AG04450 (cell line): ENCODE data around the gene SLC41A1. TPM values are rescaled to one million over a fixed set of nuclear protein-coding genes. Genes with fewer than 3 reads are reported as not detected.

ENCODE experiments used
- CTCF ChIA-PET: fragments of 300-600, 350-600 bp; formaldehyde crosslinking; extraction: SDS; loops from one replicate; lab custom pipeline; 2022; ENCODE audit warnings: antibody characterized with exemption, inconsistent platforms; lab: Charles Lee
- POLR2A ChIA-PET: fragments of 350-600 bp; formaldehyde crosslinking; extraction: SDS; loops from one replicate; lab custom pipeline; 2021; ENCODE audit warnings: antibody characterized with exemption, inconsistent platforms; lab: Yijun Ruan, JAX
- DNase-seq: peaks from one replicate; pipeline ENCODE4 v3.0.0-alpha.2; 2011; ENCODE audit warnings: low read depth, low spot score
- H3K27ac ChIP-seq: one replicate; pipeline ENCODE4 v1.5.1; 2012; ENCODE audit warnings: low read depth, low read length, control low read depth
- H3K27me3 ChIP-seq: one replicate; pipeline ENCODE4 v1.6.0; 2012; ENCODE audit warnings: low read length; ENCODE audit not compliant: control insufficient read depth, insufficient read depth
- H3K4me3 ChIP-seq: 2 replicates; pipeline ENCODE4 v1.5.1; 2011; ENCODE audit warnings: mild to moderate bottlenecking, low read depth, low read length, control low read depth
- H3K9me3 ChIP-seq: 2 replicates; pipeline ENCODE4 v1.5.1; 2012; ENCODE audit warnings: low read length; ENCODE audit not compliant: control insufficient read depth, insufficient read depth
- CTCF ChIP-seq: IDR thresholded peaks from 2 replicates; pipeline ENCODE4 v1.5.1; 2011; ENCODE audit warnings: low read depth, low read length, control low read depth, inconsistent platforms
- polyA plus RNA-seq: library from polyadenylated mRNA; depleted of rRNA; stranded (reverse); fragments of >200 nt; gene quantifications from 2 replicates; pipeline ENCODE4 v1.2.3, GENCODE V29; 2011

Gene SLC41A1
- polyA plus RNA-seq, 1 experiment = 29.0 TPM

GRCh38 chr1:205746757-205747412 lies 66.1 kb downstream of the SLC41A1 start:
- no peak overlapping the region for H3K27ac ChIP-seq
- POLR2A ChIA-PET = interaction anchor here (0.7 to 1.1 kb wide), 2 partner anchors 10 to 125 kb away, joined by 3 read pairs; no protein-coding TSS in a partner anchor
- TF ChIP-seq CTCF = no peak

GRCh38 chr1:205744403-205744802 lies 68.6 kb downstream of the SLC41A1 start:
- POLR2A ChIA-PET = no interaction called here
- CTCF ChIA-PET = interaction anchor here (0.6 to 2.7 kb wide), 4 partner anchors 34 to 254 kb away, joined by 3 to 25 read pairs (median 5); no protein-coding TSS in a partner anchor

More at GRCh38 chr1:205746757-205747412, 66.1 kb downstream of the SLC41A1 start:
- peak overlapping the region; percentile 23 for H3K4me3 ChIP-seq
- H3K27me3 ChIP-seq = no peaks in the 10 kb centered on the region
- DNase-seq = no peak
- CTCF ChIA-PET = interaction anchor here (0.7 to 2.7 kb wide), 7 partner anchors 36 to 253 kb away, joined by 3 to 25 read pairs (median 4); no protein-coding TSS in a partner anchor
- H3K9me3 ChIP-seq = no peaks in the 10 kb centered on the region

GRCh38 chr1:205743977-205744376 lies 69.0 kb downstream of the SLC41A1 start:
- TF ChIP-seq CTCF = no peak
- H3K9me3 ChIP-seq = no peaks in the 10 kb centered on the region
- H3K4me3 ChIP-seq = no peak overlapping the region
- DNase-seq = no peak
- no peaks in the 10 kb centered on the region for H3K27me3 ChIP-seq
- ChIA-PET POLR2A (no interaction called here), CTCF (interaction anchor here (0.6 to 1.9 kb wide), 3 partner anchors 32 to 255 kb away, joined by 3 to 7 read pairs (median 4); no protein-coding TSS in a partner anchor)
- no peak overlapping the region for H3K27ac ChIP-seq

More at GRCh38 chr1:205744403-205744802, 68.6 kb downstream of the SLC41A1 start:
- no peak for TF ChIP-seq CTCF
- DNase-seq = no peak
- Histone ChIP-seq H3K27ac (no peak overlapping the region), H3K27me3 (no peaks in the 10 kb centered on the region), H3K4me3 (no peak overlapping the region), H3K9me3 (no peaks in the 10 kb centered on the region)

- Histone ChIP-seq H3K9me3 (no peaks in the 10 kb centered on the region), H3K27me3 (no peaks in the 10 kb centered on the region), H3K27ac (no peak overlapping the region), H3K4me3 (no peak overlapping the region)
- DNase-seq = no peak
- CTCF ChIA-PET = interaction anchor here (0.7 to 1.7 kb wide), 4 partner anchors 17 to 236 kb away, joined by 3 to 8 read pairs (median 5); no protein-coding TSS in a partner anchor
- TF ChIP-seq CTCF = no peak
- POLR2A ChIA-PET = interaction anchor here (0.6 to 0.7 kb wide), 2 partner anchors 13 to 63 kb away, joined by 3 to 5 read pairs; no protein-coding TSS in a partner anchor
Measured at GRCh38 chr1:205741681-205742080, 71.3 kb downstream of the SLC41A1 start.
